Coronary artery (tissue), 2 donors: ENCODE results near the gene WASF2.
A peak's percentile ranks its signal among the peaks of the same experiment; 100 is the strongest.

Source experiments
- DNase-seq: peaks from one replicate; pipeline ENCODE4 v3.0.0-alpha.2; 2017; ENCODE audit warnings: low spot score
- H3K27ac ChIP-seq, 2 donors: fragments of 200-600 bp; sonication (generic); one replicate each; pipeline ENCODE4 v1.5.1; 2016 to 2019
- H3K4me3 ChIP-seq: fragments of 200-600 bp; sonication (generic); 2 replicates; pipeline ENCODE4 v1.5.1; 2016; ENCODE audit warnings: mild to moderate bottlenecking, moderate library complexity
- CTCF ChIP-seq: fragments of 200-600 bp; sonication (generic); IDR thresholded peaks from one replicate; pipeline ENCODE4 v1.5.1; 2019; ENCODE audit warnings: antibody characterized with exemption

The WASF2 gene

GRCh38 chr1:27448982-27449381, 41.0 kb downstream of the WASF2 start:
- no peak overlapping the region for H3K27ac ChIP-seq
- no peak for TF ChIP-seq CTCF
- no peak overlapping the region for H3K4me3 ChIP-seq
- DNase-seq, result no peak

- no peak overlapping the region for H3K4me3 ChIP-seq
- no peak for DNase-seq
- TF ChIP-seq CTCF, result no peak
- H3K27ac ChIP-seq, result no peak overlapping the region
Measured at GRCh38 chr1:27447883-27448282, 42.1 kb downstream of the WASF2 start.

- H3K27ac ChIP-seq, result no peak overlapping the region
- no peak for TF ChIP-seq CTCF
- no peak overlapping the region for H3K4me3 ChIP-seq
- DNase-seq, result peak; percentile 1
Measured at GRCh38 chr1:27447399-27447798, 42.6 kb downstream of the WASF2 start.

GRCh38 chr1:27446496-27447020, 43.4 kb downstream of the WASF2 start:
- no peak for TF ChIP-seq CTCF
- peak; percentile 4 for DNase-seq
- no peak overlapping the region for H3K4me3 ChIP-seq
- no peak overlapping the region for H3K27ac ChIP-seq

- Histone ChIP-seq H3K4me3 (no peak overlapping the region), H3K27ac (peak overlapping the region in 1 of 2 donors; percentile 24)
- TF ChIP-seq CTCF, result no peak
- no peak for DNase-seq
Measured at GRCh38 chr1:27445177-27445936, 44.6 kb downstream of the WASF2 start.

- DNase-seq, result no peak
- TF ChIP-seq CTCF, result no peak
- Histone ChIP-seq H3K4me3 (no peak overlapping the region), H3K27ac (no peak overlapping the region)
Measured at GRCh38 chr1:27444632-27445031, 45.3 kb downstream of the WASF2 start.

GRCh38 chr1:27439150-27439549, 50.8 kb downstream of the WASF2 start:
- Histone ChIP-seq H3K27ac (peak overlapping the region in 1 of 2 donors; percentile 50), H3K4me3 (no peak overlapping the region)
- no peak for TF ChIP-seq CTCF
- no peak for DNase-seq
